Thoracic aorta (tissue), 2 donors: ENCODE data around the gene RASD1. TPM values are rescaled to one million over a fixed set of nuclear protein-coding genes. Genes with fewer than 3 reads are reported as not detected.
"Not testable (repeated sequence)": the region's sequence is repeated elsewhere in the genome, so short reads cannot be mapped to it uniquely, and the experiment has no call there.

Source experiments
- ATAC-seq: fragments of 150-250 bp; one replicate; pipeline ENCODE4 v1.8.0; 2017; ENCODE audit warnings: low read depth; ENCODE audit not compliant: insufficient number of reproducible peaks, low FRiP score
- DNase-seq: peaks from one replicate; pipeline ENCODE4 v3.0.0-alpha.2; 2020; ENCODE audit warnings: low spot score
- H3K27ac ChIP-seq, 2 donors: fragments of 200-600 bp; sonication (generic); 1 replicate in 1 of 2; 2 replicates in 1 of 2; pipeline ENCODE4 v1.5.1; 2016; ENCODE audit warnings: mild to moderate bottlenecking in 2 of 2, moderate library complexity in 2 of 2
- H3K27me3 ChIP-seq: fragments of 200-600 bp; sonication (generic); replicated peaks from 2 replicates; pipeline ENCODE4 v1.6.0; 2016; ENCODE audit warnings: mild to moderate bottlenecking; ENCODE audit not compliant: insufficient read depth
- H3K36me3 ChIP-seq: fragments of 200-600 bp; sonication (generic); one replicate; pipeline ENCODE4 v1.5.1; 2016
- H3K4me1 ChIP-seq, 2 donors: fragments of 200-600 bp; sonication (generic); 1 replicate in 1 of 2; 2 replicates in 1 of 2; pipeline versions ENCODE4 v1.5.1 to v1.6.0; 2016; ENCODE audit warnings: low read depth in 2 of 2, mild to moderate bottlenecking in 1 of 2; ENCODE audit not compliant: control insufficient read depth in 1 of 2
- H3K4me3 ChIP-seq: fragments of 200-600 bp; sonication (generic); 2 replicates; pipeline ENCODE4 v1.5.1; 2016; ENCODE audit warnings: mild to moderate bottlenecking
- H3K9me3 ChIP-seq: fragments of 200-600 bp; sonication (generic); 2 replicates; pipeline ENCODE4 v1.5.1; 2016
- total RNA-seq, 2 donors: library from RNA; depleted of rRNA; stranded (reverse); fragments of >200 nt; gene quantifications; one replicate each; pipeline versions ENCODE4 v1.1.0 to v1.2.3, GENCODE V29; 2016
- TF ChIP-seq, protein P1 (sequence below): fragments of 200-600 bp; sonication (generic); IDR thresholded peaks from one replicate; pipeline ENCODE4 v1.5.1; 2019; ENCODE audit warnings: antibody characterized with exemption

Gene RASD1
- total RNA-seq, 2 donors from 2014 or later: 23.0 to 28.9 TPM

DNA sequence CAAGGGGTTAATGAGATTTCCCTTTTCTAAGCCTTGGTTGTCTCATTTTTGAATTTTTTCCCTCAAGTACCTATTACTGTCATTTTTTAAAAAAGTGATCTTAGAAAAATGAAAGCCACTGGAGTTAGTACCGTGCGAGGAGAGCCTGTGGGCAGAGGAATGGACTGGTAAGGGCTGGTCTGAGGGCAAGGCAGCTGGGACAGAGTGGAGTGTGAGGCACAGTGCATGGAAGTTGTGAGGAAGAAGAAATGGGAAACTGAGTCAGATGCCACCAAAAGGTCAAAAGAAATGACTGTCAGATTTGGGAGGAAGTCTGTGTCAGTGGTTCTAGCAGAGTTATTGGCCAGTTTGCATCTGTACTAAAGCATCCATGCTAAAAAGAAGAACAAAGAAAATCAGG is 8.2 kb downstream of the RASD1 start:
- Histone ChIP-seq H3K4me1 (no peaks in the 10 kb centered on the region), H3K36me3 (peaks cover 24% of the 10 kb centered on the region), H3K4me3 (no peak overlapping the region), H3K27ac (no peak overlapping the region), H3K9me3 (no peaks in the 10 kb centered on the region), H3K27me3 (no peaks in the 10 kb centered on the region)
- no peak for DNase-seq
- no peak for ATAC-seq
- TF ChIP-seq, protein P1, sequence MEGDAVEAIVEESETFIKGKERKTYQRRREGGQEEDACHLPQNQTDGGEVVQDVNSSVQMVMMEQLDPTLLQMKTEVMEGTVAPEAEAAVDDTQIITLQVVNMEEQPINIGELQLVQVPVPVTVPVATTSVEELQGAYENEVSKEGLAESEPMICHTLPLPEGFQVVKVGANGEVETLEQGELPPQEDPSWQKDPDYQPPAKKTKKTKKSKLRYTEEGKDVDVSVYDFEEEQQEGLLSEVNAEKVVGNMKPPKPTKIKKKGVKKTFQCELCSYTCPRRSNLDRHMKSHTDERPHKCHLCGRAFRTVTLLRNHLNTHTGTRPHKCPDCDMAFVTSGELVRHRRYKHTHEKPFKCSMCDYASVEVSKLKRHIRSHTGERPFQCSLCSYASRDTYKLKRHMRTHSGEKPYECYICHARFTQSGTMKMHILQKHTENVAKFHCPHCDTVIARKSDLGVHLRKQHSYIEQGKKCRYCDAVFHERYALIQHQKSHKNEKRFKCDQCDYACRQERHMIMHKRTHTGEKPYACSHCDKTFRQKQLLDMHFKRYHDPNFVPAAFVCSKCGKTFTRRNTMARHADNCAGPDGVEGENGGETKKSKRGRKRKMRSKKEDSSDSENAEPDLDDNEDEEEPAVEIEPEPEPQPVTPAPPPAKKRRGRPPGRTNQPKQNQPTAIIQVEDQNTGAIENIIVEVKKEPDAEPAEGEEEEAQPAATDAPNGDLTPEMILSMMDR: no peak

DNA sequence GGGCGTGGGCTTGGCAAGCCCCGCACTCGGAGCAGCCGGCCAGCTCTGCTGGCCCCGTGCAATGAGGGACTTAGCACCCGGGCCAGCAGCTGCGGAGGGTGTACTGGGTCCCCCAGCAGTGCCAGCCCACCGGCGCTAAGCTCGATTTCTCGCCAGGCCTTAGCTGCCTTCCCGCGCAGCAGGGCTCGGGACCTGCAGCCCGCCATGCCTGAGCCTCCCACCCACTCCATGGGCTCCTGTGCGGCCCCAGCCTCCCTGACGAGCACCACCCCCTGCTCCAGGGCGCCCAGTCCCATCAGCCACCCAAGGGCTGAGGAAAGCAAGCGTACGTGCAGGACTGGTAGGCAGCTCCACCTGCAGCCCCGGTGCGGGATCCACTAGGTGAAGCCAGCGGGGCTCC is 9.8 kb downstream of the RASD1 start:
- H3K4me1 ChIP-seq, H3K27ac ChIP-seq, H3K4me3 ChIP-seq, DNase-seq, H3K9me3 ChIP-seq, H3K27me3 ChIP-seq, ATAC-seq: not testable (repeated sequence)
- peaks cover 19% of the 10 kb centered on the region for H3K36me3 ChIP-seq

DNA sequence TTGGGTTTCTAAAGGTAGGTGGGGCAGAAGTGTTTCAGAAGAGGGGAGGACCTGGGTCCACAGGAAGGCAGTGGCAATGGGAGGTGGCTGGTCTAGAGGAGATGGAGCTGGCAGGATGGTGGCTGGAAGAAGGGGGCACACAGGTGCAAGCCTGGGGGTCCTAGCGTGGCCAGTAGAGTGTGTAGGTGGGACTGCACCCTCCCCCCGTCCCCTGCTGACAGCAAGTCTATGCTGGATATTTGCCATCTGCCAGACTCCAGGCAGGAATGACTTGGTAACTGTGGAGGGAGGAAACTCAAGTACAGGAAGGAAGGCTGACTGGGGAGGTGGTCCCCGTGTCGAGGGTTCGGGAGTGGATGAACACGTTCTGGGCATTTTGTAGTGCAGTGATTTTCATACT is 10.8 kb downstream of the RASD1 start:
- Histone ChIP-seq H3K27ac (no peak overlapping the region), H3K4me1 (no peaks in the 10 kb centered on the region), H3K9me3 (no peaks in the 10 kb centered on the region), H3K27me3 (no peaks in the 10 kb centered on the region), H3K4me3 (no peak overlapping the region), H3K36me3 (peaks cover 19% of the 10 kb centered on the region)
- no peak for DNase-seq
- no peak for ATAC-seq
- TF ChIP-seq, protein P1: no peak

DNA sequence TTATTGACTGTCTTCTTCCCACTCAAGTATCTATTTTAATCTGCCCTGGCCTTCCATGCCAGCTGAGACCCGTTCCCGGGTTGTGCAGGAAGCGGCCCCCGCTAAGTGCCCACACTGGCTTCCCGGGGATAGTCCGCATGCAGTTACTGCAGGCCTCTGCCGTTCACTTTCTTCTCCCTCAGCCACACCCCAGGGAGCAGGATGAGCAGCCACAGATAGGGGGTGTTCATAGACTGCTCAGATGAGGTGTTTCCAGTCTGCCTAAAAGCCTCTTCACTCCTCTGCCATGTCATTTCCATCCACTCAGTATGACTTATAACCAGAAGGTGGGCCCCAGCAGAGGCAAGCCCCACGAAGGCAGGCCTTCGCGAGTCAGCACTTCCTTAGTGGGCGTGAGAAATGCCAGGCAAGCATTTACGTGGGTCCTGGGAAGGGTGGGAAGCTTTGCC is 11.7 kb downstream of the RASD1 start:
- Histone ChIP-seq H3K36me3 (peaks cover 19% of the 10 kb centered on the region), H3K4me3 (no peak overlapping the region), H3K27ac (no peak overlapping the region), H3K4me1 (peaks cover 0 to 1% of the 10 kb centered on the region in 2 donors), H3K27me3 (no peaks in the 10 kb centered on the region), H3K9me3 (no peaks in the 10 kb centered on the region)
- TF ChIP-seq, protein P1: no peak
- DNase-seq (no peak), ATAC-seq (no peak)

DNA sequence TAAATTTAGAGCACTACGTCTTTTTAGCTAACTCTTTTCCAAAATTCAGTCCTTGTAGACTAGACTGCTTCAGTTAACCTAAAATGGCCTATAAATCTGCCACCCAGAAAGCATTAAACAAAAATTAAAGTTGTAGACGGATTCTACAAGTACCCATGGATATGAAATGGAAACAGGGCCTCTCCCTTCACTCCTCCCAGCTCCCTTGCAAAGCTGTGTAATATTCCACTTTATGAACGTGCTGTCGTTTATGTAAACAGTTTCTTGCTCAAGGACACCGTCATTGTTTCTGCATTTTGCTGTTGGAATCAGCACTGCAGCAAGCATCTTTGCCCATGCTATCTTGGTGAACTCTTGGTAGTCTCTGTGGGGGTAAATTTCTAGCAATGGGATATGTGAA is 14.3 kb downstream of the RASD1 start:
- Histone ChIP-seq H3K27me3 (no peaks in the 10 kb centered on the region), H3K4me1 (peaks cover 5 to 25% of the 10 kb centered on the region in 2 donors), H3K36me3 (peaks cover 9% of the 10 kb centered on the region), H3K27ac (no peak overlapping the region), H3K9me3 (no peaks in the 10 kb centered on the region), H3K4me3 (no peak overlapping the region)
- DNase-seq: no peak
- TF ChIP-seq, protein P1: no peak
- no peak for ATAC-seq

DNA sequence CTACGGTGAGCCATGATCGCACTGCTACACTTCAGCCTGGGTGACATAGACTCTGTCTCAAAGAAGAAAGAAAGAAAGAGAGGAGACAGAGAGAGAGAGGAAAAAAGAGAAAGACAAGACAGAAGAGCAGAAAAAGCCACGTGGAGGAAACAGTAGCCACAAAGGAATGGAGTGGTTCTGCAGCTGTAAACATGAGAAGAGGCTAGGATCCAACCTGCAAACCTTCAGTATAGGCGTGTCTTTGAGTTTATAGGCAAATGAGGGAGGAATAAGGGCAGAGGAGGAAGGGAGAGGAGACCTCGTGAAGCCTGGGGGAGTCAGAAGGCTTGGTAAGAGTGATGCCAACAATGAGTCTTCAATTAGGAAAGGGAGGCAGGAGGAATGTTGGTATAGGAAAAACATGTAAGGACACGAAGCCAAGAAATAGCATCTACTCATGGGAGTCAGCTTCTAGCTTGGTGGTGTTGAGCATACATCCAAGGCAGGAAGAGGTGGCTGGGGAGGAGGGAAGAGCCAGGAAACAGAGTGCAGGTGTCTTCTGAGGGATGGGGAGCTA is 15.5 kb downstream of the RASD1 start:
- H3K4me1 ChIP-seq: peaks cover 5 to 29% of the 10 kb centered on the region in 2 donors

More for the DNA sequence above, 15.5 kb downstream of the RASD1 start:
- no peaks in the 10 kb centered on the region for H3K27me3 ChIP-seq
- H3K4me3 ChIP-seq: no peak overlapping the region
- H3K9me3 ChIP-seq: no peaks in the 10 kb centered on the region
- TF ChIP-seq, protein P1: no peak
- DNase-seq: no peak
- H3K36me3 ChIP-seq: peaks cover 5% of the 10 kb centered on the region
- H3K27ac ChIP-seq: no peak overlapping the region
- no peak for ATAC-seq
